Esophagus mucosa (tissue), 1 donor: ENCODE results near the gene OS9. TPM values are rescaled to one million over a fixed set of nuclear protein-coding genes. Genes with fewer than 3 reads are reported as not detected.
"Not testable (repeated sequence)": the region's sequence is repeated elsewhere in the genome, so short reads cannot be mapped to it uniquely, and the experiment has no call there.

Experiments used
- ATAC-seq: fragments of 200-7000 bp; cut with Tn5 transposase; one replicate; pipeline ENCODE4 v1.9.1; 2020
- total RNA-seq: library from RNA; stranded (reverse); gene quantifications from one replicate; pipeline ENCODE4 v1.2.4, GENCODE V29; 2023
- donor health status: DM: yes; HTN: yes; CAD: no.

The OS9 gene
- total RNA-seq = 156 TPM

DNA sequence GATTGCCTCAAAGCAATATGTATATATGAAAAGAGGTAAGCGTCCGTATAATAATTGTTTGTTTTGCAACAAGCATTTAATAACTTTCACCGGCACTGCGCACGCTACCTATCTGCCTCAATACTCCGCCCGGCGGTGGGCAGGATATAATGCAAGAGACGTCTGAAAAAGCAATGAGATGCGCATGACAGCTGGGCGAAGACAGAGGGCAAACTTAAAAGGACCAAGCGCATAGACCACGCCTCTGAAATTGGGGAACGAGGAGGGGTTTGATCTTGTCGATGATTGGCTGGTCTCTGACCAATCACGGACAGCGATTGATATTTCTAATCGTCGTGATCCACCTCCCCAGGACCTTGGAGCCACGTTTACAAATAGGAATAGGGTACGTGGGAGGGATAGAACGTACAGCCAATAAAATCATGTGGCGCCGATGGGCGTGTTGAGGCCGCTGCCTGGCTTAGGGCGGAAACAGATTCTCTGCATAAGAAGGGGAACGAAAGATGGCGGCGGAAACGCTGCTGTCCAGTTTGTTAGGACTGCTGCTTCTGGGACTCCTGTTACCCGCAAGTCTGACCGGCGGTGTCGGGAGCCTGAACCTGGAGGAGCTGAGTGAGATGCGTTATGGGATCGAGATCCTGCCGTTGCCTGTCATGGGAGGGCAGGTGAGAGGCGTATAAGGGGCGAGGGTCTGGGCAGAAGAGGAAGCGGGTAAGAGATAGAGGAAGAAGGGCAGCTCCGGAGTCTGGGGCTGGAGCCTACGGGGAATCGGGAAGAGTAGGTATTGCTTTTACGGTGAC is at the start of gene OS9:
TSS of gene OS9 (plus strand) at position 474 of the 800 bp plus-strand sequence. CDS start at position 504, 30 bp downstream.
- peak; percentile 99 for ATAC-seq

DNA sequence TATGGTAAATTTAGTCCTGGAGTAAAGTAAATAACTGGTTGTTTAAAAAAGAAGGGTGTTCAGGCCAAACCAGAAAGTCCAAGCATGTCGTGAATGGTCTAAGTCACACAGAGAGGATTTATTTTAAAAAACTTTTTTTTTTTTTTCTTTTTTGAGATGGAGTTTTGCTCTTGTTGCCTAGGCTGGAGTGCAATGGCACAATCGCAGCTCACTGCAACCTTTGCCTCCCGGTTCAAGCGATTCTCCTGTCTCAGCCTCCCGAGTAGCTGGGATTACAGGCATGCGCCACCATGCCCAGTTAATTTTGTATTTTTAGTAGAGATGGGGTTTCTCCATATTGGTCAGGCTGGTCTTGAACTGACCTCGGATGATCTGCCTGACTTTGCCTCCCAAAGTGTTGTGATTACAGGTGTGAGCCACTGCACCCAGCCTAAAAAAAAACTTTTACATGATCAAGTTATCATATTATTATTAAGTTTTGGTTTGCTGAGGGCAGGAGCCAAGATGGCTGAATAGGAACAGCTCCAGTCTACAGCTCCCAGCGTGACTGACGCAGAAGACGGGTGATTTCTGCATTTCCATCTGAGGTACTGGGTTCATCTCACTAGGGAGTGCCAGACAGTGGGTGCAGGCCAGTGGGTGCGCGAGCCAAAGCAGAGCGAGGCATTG is 47.8 kb upstream of the OS9 start:
- ATAC-seq = not testable (repeated sequence)

DNA sequence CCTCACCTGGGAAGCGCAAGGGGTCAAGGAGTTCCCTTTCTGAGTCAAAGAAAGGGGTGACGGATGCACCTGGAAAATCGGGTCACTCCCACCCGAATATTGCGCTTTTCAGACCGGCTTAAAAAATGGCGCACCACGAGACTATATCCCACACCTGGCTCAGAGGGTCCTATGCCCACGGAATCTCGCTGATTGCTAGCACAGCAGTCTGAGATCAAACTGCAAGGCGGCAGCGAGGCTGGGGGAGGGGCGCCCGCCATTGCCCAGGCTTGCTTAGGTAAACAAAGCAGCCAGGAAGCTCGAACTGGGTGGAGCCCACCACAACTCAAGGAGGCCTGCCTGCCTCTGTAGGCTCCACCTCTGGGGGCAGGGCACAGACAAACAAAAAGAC is 47.3 kb upstream of the OS9 start:
- ATAC-seq = not testable (repeated sequence)

DNA sequence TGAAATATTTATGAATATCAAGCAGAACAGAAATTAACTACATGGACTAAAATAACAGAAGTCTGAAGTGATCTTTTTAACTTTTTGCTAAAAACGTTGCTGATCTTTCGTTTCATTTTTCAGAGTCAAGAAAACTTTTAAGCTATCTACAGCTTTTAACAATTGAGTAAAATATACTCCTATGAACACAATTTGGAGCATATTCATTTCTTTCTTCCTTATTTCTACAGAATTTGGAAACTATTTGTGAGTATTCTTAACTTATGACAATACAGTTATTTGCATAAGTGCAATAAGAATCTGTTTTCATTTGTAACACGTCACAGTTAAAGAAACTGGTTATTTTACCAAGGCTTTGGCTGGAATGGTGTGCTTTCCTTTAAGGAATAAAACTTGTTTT is 39.9 kb upstream of the OS9 start:
- no peak for ATAC-seq

GRCh38 chr12:57655541-57656240 is 38.2 kb upstream of the OS9 start:
- no peak for ATAC-seq

DNA sequence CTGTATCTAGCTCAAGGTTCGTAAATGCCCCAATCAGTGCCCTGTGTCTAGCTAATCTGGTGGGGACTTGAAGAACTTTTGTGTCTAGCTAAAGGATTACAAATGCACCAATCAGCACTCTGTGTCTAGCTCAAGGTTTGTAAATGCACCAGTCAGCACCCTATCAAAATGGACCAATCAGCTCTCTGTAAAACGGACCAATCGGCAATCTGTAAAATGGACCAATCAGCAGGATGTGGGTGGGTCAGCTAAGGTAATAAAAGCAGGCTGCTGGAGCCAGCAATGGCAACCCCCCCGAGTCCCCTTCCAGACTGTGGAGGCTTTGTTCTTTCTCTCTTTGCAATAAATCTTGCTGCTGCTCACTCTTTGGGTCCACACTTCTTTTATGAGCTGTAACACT is 37.5 kb upstream of the OS9 start:
- not testable (repeated sequence) for ATAC-seq

- ATAC-seq = peak; percentile 57
Measured at GRCh38 chr12:57657744-57658143, 36.2 kb upstream of the OS9 start.

- ATAC-seq = no peak
Measured at GRCh38 chr12:57658890-57659289, 35.0 kb upstream of the OS9 start.

DNA sequence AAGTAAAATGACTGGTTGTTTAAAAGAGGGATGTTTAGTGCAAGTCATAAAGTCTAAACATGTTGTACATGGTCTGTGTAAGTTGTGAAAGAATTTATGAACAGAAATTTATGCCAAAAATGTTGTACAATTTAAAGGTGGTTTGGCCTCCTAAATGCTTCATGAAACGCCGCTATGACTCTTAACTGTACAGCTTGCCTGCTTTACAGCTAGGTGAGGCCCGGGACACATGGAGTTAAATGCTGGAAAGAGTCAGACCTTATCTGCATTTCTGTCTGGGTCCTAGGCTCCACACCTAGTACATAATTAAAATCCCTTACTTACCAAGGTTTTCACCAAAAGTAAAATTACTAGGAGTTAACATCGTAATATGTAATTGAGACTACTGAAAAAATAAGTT is 32.6 kb upstream of the OS9 start:
- no peak for ATAC-seq

GRCh38 chr12:57665066-57665820 is 28.7 kb upstream of the OS9 start:
- ATAC-seq = not testable (repeated sequence)

DNA sequence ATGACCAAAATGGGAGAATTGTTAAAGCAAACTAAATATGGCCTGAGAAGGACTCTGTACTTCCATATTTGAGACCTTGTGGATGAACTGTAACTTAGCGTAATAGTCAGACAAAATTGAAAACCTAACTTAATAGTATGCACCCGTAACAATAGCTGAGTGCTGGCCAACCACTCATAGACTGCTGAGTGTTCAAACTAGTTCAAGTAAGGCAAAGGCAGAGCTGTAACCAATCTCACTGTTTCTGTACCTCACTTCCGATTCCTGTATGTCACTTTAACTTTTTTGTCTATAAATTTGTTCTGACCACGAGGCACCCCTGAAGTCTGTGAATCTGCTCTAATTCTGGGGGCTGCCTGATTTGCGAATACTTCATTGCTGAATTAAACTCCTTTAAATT is 27.0 kb upstream of the OS9 start:
- no peak for ATAC-seq

DNA sequence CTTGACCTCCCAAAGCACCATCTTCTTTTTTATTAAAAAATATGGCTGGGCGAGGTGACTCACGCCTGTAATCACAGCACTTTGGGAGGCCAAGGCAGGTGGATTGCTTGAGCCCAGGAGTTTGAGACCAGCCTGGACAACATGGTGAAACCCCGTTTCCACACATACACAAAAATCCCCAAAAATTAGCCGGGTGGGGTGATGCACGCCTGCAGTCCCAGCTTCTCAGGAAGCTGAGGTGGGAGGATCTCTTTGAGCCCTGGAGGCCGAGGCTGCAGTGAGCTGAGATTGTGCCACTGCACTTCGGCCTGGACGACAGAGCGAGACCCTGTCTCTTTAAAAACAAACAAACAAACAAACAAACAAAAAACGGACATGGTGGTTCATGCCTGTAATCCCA is 24.2 kb upstream of the OS9 start:
- not testable (repeated sequence) for ATAC-seq

DNA sequence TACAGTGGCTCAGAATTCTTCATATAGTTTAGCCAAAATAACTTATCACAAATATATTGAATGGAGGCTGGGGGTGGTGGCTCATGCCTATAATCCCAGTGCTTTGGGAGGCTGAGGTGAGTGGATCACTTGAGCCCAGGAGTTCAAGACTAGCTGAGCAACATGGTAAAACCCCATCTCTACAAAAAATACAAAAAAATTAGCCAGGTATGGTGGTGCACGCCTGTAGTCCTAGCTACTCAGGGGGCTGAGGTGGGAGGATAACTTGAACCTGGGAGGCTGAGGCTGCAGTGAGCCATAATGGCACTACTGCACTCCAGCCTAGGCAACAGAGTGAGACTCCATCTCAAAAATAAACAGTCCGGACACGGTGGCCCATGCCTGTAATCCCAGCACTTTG is 22.1 kb upstream of the OS9 start:
- ATAC-seq = not testable (repeated sequence)

- no peak for ATAC-seq
Measured at GRCh38 chr12:57672801-57673200, 21.1 kb upstream of the OS9 start.

GRCh38 chr12:57674691-57675090 is 19.2 kb upstream of the OS9 start:
- no peak for ATAC-seq

GRCh38 chr12:57677947-57678346 is 16.0 kb upstream of the OS9 start:
- not testable (repeated sequence) for ATAC-seq

DNA sequence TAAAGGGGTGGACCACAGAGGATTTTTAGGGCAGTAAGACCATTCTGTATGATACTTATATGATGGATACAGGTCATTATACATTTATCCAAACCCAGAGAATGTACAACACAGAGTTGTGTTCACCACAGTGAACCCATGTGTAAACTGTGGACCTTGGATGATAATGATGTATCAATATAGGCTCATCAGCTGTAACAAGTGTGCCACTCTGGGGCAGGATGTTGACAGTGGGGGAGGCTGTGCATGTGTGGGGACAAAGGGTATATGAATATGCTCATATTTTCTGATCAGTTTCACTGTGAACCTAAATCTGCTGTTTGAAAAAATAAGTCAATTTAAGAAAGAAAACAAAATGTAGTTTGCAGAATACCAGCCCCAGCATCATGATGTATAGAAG is 14.2 kb upstream of the OS9 start:
- ATAC-seq = no peak

DNA sequence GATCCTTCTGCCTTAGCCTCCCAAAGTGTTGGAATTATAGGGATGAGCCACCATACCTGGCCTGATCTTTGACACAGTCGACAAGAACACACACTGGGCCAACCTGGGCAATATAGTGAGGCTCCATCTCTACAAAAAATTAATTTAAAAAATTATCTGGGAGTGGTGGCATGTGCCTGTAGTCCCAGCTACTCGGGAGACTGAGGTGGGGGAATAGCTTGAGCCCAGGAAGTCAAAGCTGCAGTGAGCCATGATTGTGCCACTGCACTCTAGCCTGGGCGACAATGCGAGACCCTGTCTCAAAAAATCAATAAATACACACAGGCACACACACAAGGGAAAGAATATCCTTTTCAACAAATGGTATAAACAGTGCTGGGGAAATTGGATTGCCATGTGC is 6.1 kb upstream of the OS9 start:
- no peak for ATAC-seq

GRCh38 chr12:57688931-57689330 is 5.0 kb upstream of the OS9 start:
- no peak for ATAC-seq

GRCh38 chr12:57692500-57692899 is 1.4 kb upstream of the OS9 start:
- no peak for ATAC-seq

- ATAC-seq = no peak
Measured at GRCh38 chr12:57693317-57693658, 644 bp upstream of the OS9 start.

DNA sequence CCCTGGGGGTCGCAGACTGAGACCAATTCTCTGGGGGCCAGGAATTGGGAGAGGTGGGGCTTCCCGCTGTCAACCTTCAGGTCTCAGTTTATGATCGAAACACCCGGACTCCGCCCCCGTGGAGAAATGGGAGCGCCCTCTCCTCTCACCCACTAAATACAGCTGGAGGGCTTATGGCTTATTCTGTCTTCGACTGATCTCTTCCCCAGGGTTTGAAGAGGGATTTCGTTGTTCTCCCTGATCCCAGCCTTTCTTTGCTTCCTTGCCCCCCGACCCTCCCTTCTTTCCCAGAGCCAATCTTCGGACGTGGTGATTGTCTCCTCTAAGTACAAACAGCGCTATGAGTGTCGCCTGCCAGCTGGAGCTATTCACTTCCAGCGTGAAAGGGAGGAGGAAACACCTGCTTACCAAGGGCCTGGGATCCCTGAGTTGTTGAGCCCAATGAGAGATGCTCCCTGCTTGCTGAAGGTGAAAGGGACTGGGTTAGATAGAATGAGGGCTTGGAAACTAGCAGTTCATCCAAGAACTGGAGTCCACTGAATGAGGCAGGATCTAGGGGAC is 607 bp downstream of the OS9 start:
- peak; percentile 1 for ATAC-seq
